HL-60 (cell line): ENCODE measurements around the gene GTF2I.
"Not testable (repeated sequence)": the region's sequence is repeated elsewhere in the genome, so short reads cannot be mapped to it uniquely, and the experiment has no call there.

Experiments
- DNase-seq, 2 experiments: peaks; one replicate each; pipeline ENCODE4 v3.0.0-alpha.2; 2010 to 2020; ENCODE audit warnings: low read depth in 1 of 2, low spot score in 1 of 2
- H3K27ac ChIP-seq: fragments of 250-450 bp; sonication (Bioruptor Pico); replicated peaks from 2 replicates; pipeline ENCODE4 v1.5.1; 2020; ENCODE audit warnings: mild to moderate bottlenecking, moderate library complexity
- H3K27me3 ChIP-seq: fragments of 250-450 bp; sonication (Bioruptor Pico); 2 replicates; pipeline ENCODE4 v1.5.1; 2021; ENCODE audit warnings: mild to moderate bottlenecking, moderate library complexity; ENCODE audit not compliant: insufficient read depth, poor library complexity, severe bottlenecking
- H3K4me3 ChIP-seq: replicated peaks from 2 replicates; pipeline ENCODE4 v1.5.1; 2011; ENCODE audit warnings: mild to moderate bottlenecking, control low read depth, low read length; ENCODE audit not compliant: insufficient read depth
- CTCF ChIP-seq: IDR thresholded peaks from one replicate; pipeline ENCODE4 v1.5.1; 2011; ENCODE audit warnings: low read length, control low read depth, inconsistent platforms; ENCODE audit not compliant: insufficient read depth
- GABPA ChIP-seq: IDR thresholded peaks from 2 replicates; pipeline ENCODE4 v1.6.1; 2012; ENCODE audit warnings: low read depth
- POLR2AphosphoS5 ChIP-seq: IDR thresholded peaks from 2 replicates; pipeline ENCODE4 v1.6.1; 2012; ENCODE audit warnings: low read depth
- REST ChIP-seq: IDR thresholded peaks from 2 replicates; pipeline ENCODE4 v1.6.1; 2012; ENCODE audit warnings: low read depth; ENCODE audit not compliant: insufficient replicate concordance
- SPI1 ChIP-seq: IDR thresholded peaks from 2 replicates; pipeline ENCODE4 v1.6.1; 2012; ENCODE audit warnings: low read depth, mild to moderate bottlenecking, borderline replicate concordance

GTF2I gene

GRCh38 chr7:74726309-74727101 is 69.0 kb downstream of the GTF2I start:
- TF ChIP-seq SPI1 (no peak), CTCF (no peak), REST (no peak), POLR2AphosphoS5 (no peak), GABPA (no peak)
- H3K4me3 ChIP-seq, result no peak overlapping the region
- H3K27me3 ChIP-seq, result no peaks in the 10 kb centered on the region
- no peak for DNase-seq
- no peak overlapping the region for H3K27ac ChIP-seq

GRCh38 chr7:74728686-74729085 is 71.2 kb downstream of the GTF2I start:
- not testable (repeated sequence) for DNase-seq, H3K27ac ChIP-seq, H3K4me3 ChIP-seq, H3K27me3 ChIP-seq

GRCh38 chr7:74730186-74730585 is 72.7 kb downstream of the GTF2I start:
- DNase-seq, H3K27me3 ChIP-seq: not testable (repeated sequence)

GRCh38 chr7:74739974-74740703 is 82.6 kb downstream of the GTF2I start:
- H3K27ac ChIP-seq, H3K27me3 ChIP-seq, H3K4me3 ChIP-seq, DNase-seq: not testable (repeated sequence)

More at GRCh38 chr7:74730186-74730585, 72.7 kb downstream of the GTF2I start:
- H3K27ac ChIP-seq, H3K4me3 ChIP-seq: not testable (repeated sequence)

GRCh38 chr7:74743936-74744557 is 86.5 kb downstream of the GTF2I start:
- not testable (repeated sequence) for DNase-seq, H3K27ac ChIP-seq, H3K27me3 ChIP-seq, H3K4me3 ChIP-seq

- not testable (repeated sequence) for DNase-seq, H3K27ac ChIP-seq, H3K4me3 ChIP-seq, H3K27me3 ChIP-seq
Observed at GRCh38 chr7:74753921-74754482, 96.5 kb downstream of the GTF2I start.

GRCh38 chr7:74756673-74757072 is 99.2 kb downstream of the GTF2I start:
- DNase-seq, H3K4me3 ChIP-seq: not testable (repeated sequence)

GRCh38 chr7:74758268-74758667 is 100.8 kb downstream of the GTF2I start:
- not testable (repeated sequence) for H3K27ac ChIP-seq, DNase-seq, H3K4me3 ChIP-seq, H3K27me3 ChIP-seq

More at GRCh38 chr7:74756673-74757072, 99.2 kb downstream of the GTF2I start:
- not testable (repeated sequence) for H3K27ac ChIP-seq, H3K27me3 ChIP-seq

- not testable (repeated sequence) for H3K4me3 ChIP-seq, H3K27me3 ChIP-seq, H3K27ac ChIP-seq, DNase-seq
Observed at GRCh38 chr7:74758982-74759381, 101.5 kb downstream of the GTF2I start.

- H3K27me3 ChIP-seq, DNase-seq, H3K4me3 ChIP-seq, H3K27ac ChIP-seq: not testable (repeated sequence)
Observed at GRCh38 chr7:74765205-74765918, 107.8 kb downstream of the GTF2I start.
